Measurements from ENCODE around the gene CCDC102A. TPM values are rescaled to one million over a fixed set of nuclear protein-coding genes. Genes with fewer than 3 reads are reported as not detected.

Gene CCDC102A
- total and polyA plus RNA-seq, 2 donors (not counting 3 experiments of a cell fraction or from before 2014, with no cell fraction given): 7.8 to 12.2 TPM

DNA sequence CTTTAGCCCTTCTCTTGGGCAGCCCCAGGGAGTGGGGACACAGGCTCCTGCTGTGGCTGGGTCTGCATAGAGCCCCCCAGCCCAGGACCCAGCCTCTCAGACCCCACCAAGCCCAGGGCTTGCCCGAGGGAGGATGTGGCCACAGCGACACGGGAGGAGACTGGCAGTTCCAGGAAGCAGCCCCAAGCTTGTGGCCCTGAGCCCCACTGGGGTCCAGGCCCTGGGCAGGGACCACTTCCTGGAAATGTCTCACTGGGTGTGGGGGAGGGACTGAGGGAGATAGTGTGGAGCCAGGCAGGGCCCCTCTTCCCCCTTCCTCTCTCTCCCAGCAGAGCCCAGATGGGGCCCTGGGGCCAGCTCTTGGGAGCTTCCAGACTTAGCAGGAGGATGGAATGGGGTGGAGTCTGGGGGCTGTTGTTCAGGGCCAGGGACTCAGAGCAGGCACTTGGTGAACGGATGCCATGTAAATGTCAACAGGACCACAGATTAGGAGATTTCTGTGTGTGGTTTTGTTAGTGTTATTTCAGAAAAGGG lies 41.4 kb upstream of the CCDC102A start:
- Histone ChIP-seq H3K9ac (replicated peaks; ENCODE audit: extremely low read depth, insufficient read depth, low read length) (no peak overlapping the region), H3K79me2 (ENCODE audit: control insufficient read depth, insufficient read depth, low read length) (no peaks in the 10 kb centered on the region), H3K4me3 (replicated peaks in 1 of 3; ENCODE audit: insufficient read depth in 1 of 3, low read depth in 1 of 3, low read length in 3 of 3) (no peak overlapping the region), H3K4me2 (ENCODE audit: insufficient read depth, low read length) (no peak overlapping the region), H3K36me3 (ENCODE audit: control insufficient read depth in 2 of 2, extremely low read depth in 1 of 2, insufficient read depth in 2 of 2, low read length in 2 of 2) (no peaks in the 10 kb centered on the region), H3K4me1 (ENCODE audit: control insufficient read depth, extremely low read depth, insufficient read depth, low read length) (no peaks in the 10 kb centered on the region), H4K20me1 (replicated peaks; ENCODE audit: control insufficient read depth, extremely low read depth, insufficient read depth, low read length) (no peaks in the 10 kb centered on the region), H3K27me3 (ENCODE audit: control insufficient read depth in 2 of 2, insufficient read depth in 2 of 2, low read length in 2 of 2) (no peaks in the 10 kb centered on the region), H3K27ac (ENCODE audit: insufficient read depth, low read depth, low read length) (no peak overlapping the region), H3K9me1 (replicated peaks; ENCODE audit: control insufficient read depth, extremely low read depth, insufficient read depth, low read length) (no peaks in the 10 kb centered on the region), H2AFZ (ENCODE audit: low read depth, low read length) (no peak overlapping the region), H3K9me3 (replicated peaks; ENCODE audit: control insufficient read depth, insufficient read depth, low read length) (no peaks in the 10 kb centered on the region)
- intact Hi-C loops (cut with micrococcal nuclease): no loop called here
- POLR2A ChIA-PET: no interaction called here
- DNase-seq (ENCODE audit: low read depth, low spot score): no peak
- TF ChIP-seq JUN (IDR thresholded peaks at IDR 0.05; ENCODE audit: borderline replicate concordance, insufficient read depth, insufficient read length, low read depth) (no peak), POLR2AphosphoS5 (IDR thresholded peaks at IDR 0.05; ENCODE audit: insufficient read depth, low read depth, low read length) (no peak), GATA2 (IDR thresholded peaks at IDR 0.05; ENCODE audit: insufficient read depth, insufficient read length, low read depth, low read length) (no peak), MAX (IDR thresholded peaks at IDR 0.05; ENCODE audit: insufficient read depth, insufficient read length) (no peak), POLR2A (IDR thresholded peaks at IDR 0.05; ENCODE audit: low read depth, low read length) (no peak), FOS (IDR thresholded peaks at IDR 0.05; ENCODE audit: borderline replicate concordance, insufficient read depth, low read length) (no peak)
- CTCF ChIA-PET: interaction anchor here (1.7 to 4.8 kb wide), 5 partner anchors 13 to 321 kb away, joined by 5 to 63 read pairs (median 42); no protein-coding TSS in a partner anchor
- no peak for FAIRE-seq
- no TSS peak for BruUV-seq (replicated peaks)
- dilution Hi-C loops (cut with MboI; ENCODE audit: extremely low pct_ligation_motif_present, low sequenced_read_pairs): no loop called here

GRCh38 chr16:57577214-57577613 lies 40.8 kb upstream of the CCDC102A start:
- intact Hi-C loops (cut with micrococcal nuclease) (no loop called here), dilution Hi-C loops (cut with MboI; ENCODE audit: extremely low pct_ligation_motif_present, low sequenced_read_pairs) (no loop called here)
- ChIA-PET CTCF (interaction anchor here (0.6 to 4.8 kb wide), 38 partner anchors 9 to 428 kb away, joined by 3 to 63 read pairs (median 5); partner anchors contain the start of genes ADGRG1, ADGRG3, ADGRG5 and KATNB1), POLR2A (no interaction called here)
- H2AFZ ChIP-seq (ENCODE audit: low read depth, low read length): no peak overlapping the region
- no peaks in the 10 kb centered on the region for H3K27me3 ChIP-seq (ENCODE audit: control insufficient read depth in 2 of 2, insufficient read depth in 2 of 2, low read length in 2 of 2)
- FAIRE-seq (no peak), DNase-seq (ENCODE audit: low read depth, low spot score) (no peak)
- no TSS peak for BruUV-seq (replicated peaks)
- H3K36me3 ChIP-seq (ENCODE audit: control insufficient read depth in 2 of 2, extremely low read depth in 1 of 2, insufficient read depth in 2 of 2, low read length in 2 of 2): no peaks in the 10 kb centered on the region
- no peaks in the 10 kb centered on the region for H4K20me1 ChIP-seq (replicated peaks; ENCODE audit: control insufficient read depth, extremely low read depth, insufficient read depth, low read length)
- no peak for TF ChIP-seq FOS (IDR thresholded peaks at IDR 0.05; ENCODE audit: borderline replicate concordance, insufficient read depth, low read length)
- no peak for TF ChIP-seq GATA2 (IDR thresholded peaks at IDR 0.05; ENCODE audit: insufficient read depth, insufficient read length, low read depth, low read length)
- no peak for TF ChIP-seq MAX (IDR thresholded peaks at IDR 0.05; ENCODE audit: insufficient read depth, insufficient read length)
- TF ChIP-seq POLR2AphosphoS5 (IDR thresholded peaks at IDR 0.05; ENCODE audit: insufficient read depth, low read depth, low read length): no peak
- TF ChIP-seq MYC (IDR thresholded peaks at IDR 0.05; ENCODE audit: low read depth, low read length): no peak
- TF ChIP-seq JUN (IDR thresholded peaks at IDR 0.05; ENCODE audit: borderline replicate concordance, insufficient read depth, insufficient read length, low read depth): no peak
- no peak for TF ChIP-seq POLR2A (IDR thresholded peaks at IDR 0.05; ENCODE audit: low read depth, low read length)
- TF ChIP-seq, protein P1, sequence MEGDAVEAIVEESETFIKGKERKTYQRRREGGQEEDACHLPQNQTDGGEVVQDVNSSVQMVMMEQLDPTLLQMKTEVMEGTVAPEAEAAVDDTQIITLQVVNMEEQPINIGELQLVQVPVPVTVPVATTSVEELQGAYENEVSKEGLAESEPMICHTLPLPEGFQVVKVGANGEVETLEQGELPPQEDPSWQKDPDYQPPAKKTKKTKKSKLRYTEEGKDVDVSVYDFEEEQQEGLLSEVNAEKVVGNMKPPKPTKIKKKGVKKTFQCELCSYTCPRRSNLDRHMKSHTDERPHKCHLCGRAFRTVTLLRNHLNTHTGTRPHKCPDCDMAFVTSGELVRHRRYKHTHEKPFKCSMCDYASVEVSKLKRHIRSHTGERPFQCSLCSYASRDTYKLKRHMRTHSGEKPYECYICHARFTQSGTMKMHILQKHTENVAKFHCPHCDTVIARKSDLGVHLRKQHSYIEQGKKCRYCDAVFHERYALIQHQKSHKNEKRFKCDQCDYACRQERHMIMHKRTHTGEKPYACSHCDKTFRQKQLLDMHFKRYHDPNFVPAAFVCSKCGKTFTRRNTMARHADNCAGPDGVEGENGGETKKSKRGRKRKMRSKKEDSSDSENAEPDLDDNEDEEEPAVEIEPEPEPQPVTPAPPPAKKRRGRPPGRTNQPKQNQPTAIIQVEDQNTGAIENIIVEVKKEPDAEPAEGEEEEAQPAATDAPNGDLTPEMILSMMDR (IDR thresholded peaks at IDR 0.05; ENCODE audit: extremely low read depth in 1 of 2, insufficient read depth in 1 of 2, low read depth in 1 of 2, low read length in 2 of 2): no peak
- TF ChIP-seq EZH2 (IDR thresholded peaks at IDR 0.05; ENCODE audit: borderline replicate concordance, low read depth, low read length, severe bottlenecking): no peak
- H3K27ac ChIP-seq (ENCODE audit: insufficient read depth, low read depth, low read length): no peak overlapping the region
- H3K9me3 ChIP-seq (replicated peaks; ENCODE audit: control insufficient read depth, insufficient read depth, low read length): no peaks in the 10 kb centered on the region
- H3K9me1 ChIP-seq (replicated peaks; ENCODE audit: control insufficient read depth, extremely low read depth, insufficient read depth, low read length): no peaks in the 10 kb centered on the region
- H3K4me3 ChIP-seq (replicated peaks in 1 of 3; ENCODE audit: insufficient read depth in 1 of 3, low read depth in 1 of 3, low read length in 3 of 3): no peak overlapping the region
- no peaks in the 10 kb centered on the region for H3K4me1 ChIP-seq (ENCODE audit: control insufficient read depth, extremely low read depth, insufficient read depth, low read length)
- no peak overlapping the region for H3K9ac ChIP-seq (replicated peaks; ENCODE audit: extremely low read depth, insufficient read depth, low read length)
- H3K79me2 ChIP-seq (ENCODE audit: control insufficient read depth, insufficient read depth, low read length): no peaks in the 10 kb centered on the region
- H3K4me2 ChIP-seq (ENCODE audit: insufficient read depth, low read length): no peak overlapping the region

All from endothelial cell of umbilical vein (primary cell).